PC-3 (cell line): ENCODE measurements around the gene FAM174B. TPM values are rescaled to one million over a fixed set of nuclear protein-coding genes. Genes with fewer than 3 reads are reported as not detected.

ENCODE experiments used
- ATAC-seq: fragments of 200-7000 bp; cut with Tn5 transposase; 2 replicates; pipeline ENCODE4 v1.9.1; 2020; ENCODE audit warnings: mild to moderate bottlenecking, moderate library complexity
- BruUV-seq: library from RNA; stranded (reverse); fragments of 400-500 nt; replicated peaks from 2 replicates; lab custom pipeline; 2021; lab: Mats Ljungman, UMichigan
- CTCF ChIA-PET: fragments of 300-600 bp; sonication (Branson Sonifier 250); formaldehyde crosslinking; loops from one replicate; lab custom pipeline; 2022; ENCODE audit warnings: antibody characterized with exemption; lab: Charles Lee
- POLR2A ChIA-PET: fragments of 300-600 bp; sonication (Branson Sonifier 250); formaldehyde crosslinking; loops from one replicate; lab custom pipeline; 2022; ENCODE audit warnings: antibody characterized with exemption; ENCODE audit not compliant: unreplicated experiment; lab: Charles Lee
- DNase-seq: peaks from one replicate; pipeline ENCODE4 v3.0.0-alpha.2; 2015
- H2AFZ ChIP-seq: fragments of 300-600 bp; sonication (generic); 2 replicates; pipeline ENCODE4 v1.6.0; 2016; ENCODE audit warnings: antibody characterized with exemption, low read length
- H3F3A ChIP-seq: fragments of 300-600 bp; sonication (generic); one replicate; pipeline ENCODE4 v1.6.0; 2017; ENCODE audit warnings: antibody characterized with exemption, low read length, control low read depth, mild to moderate bottlenecking; ENCODE audit not compliant: unreplicated experiment
- H3K27ac ChIP-seq: fragments of 300-600 bp; sonication (generic); 2 replicates; pipeline ENCODE4 v1.5.1; 2016; ENCODE audit warnings: mild to moderate bottlenecking, low read length
- H3K27me3 ChIP-seq: fragments of 300-600 bp; sonication (generic); 2 replicates; pipeline ENCODE4 v1.6.1; 2016; ENCODE audit warnings: low read length, mixed read lengths
- H3K36me3 ChIP-seq: fragments of 300-600 bp; sonication (generic); 2 replicates; pipeline ENCODE4 v1.6.1; 2016; ENCODE audit warnings: low read depth, mixed run types, low read length, mixed read lengths
- H3K4me1 ChIP-seq: fragments of 300-600 bp; sonication (generic); 2 replicates; pipeline ENCODE4 v1.5.1; 2016; ENCODE audit warnings: low read length; ENCODE audit not compliant: insufficient read depth
- H3K4me2 ChIP-seq: fragments of 300-600 bp; sonication (generic); 2 replicates; pipeline ENCODE4 v1.6.0; 2016; ENCODE audit warnings: low read length
- H3K4me3 ChIP-seq: fragments of 300-600 bp; sonication (generic); 2 replicates; pipeline ENCODE4 v1.5.1; 2016; ENCODE audit warnings: mild to moderate bottlenecking, low read length, mixed read lengths
- H3K79me2 ChIP-seq: fragments of 300-600 bp; sonication (generic); 2 replicates; pipeline ENCODE4 v1.6.1; 2017; ENCODE audit warnings: low read length, mixed read lengths
- H3K9ac ChIP-seq: fragments of 300-600 bp; sonication (generic); 2 replicates; pipeline ENCODE4 v1.6.0; 2016; ENCODE audit warnings: mild to moderate bottlenecking, low read length
- H3K9me2 ChIP-seq: fragments of 300-600 bp; sonication (generic); replicated peaks from 2 replicates; pipeline ENCODE4 v1.6.1; 2016; ENCODE audit warnings: mixed run types, low read length, mixed read lengths
- H3K9me3 ChIP-seq: fragments of 300-600 bp; sonication (generic); 2 replicates; pipeline ENCODE4 v1.6.1; 2016; ENCODE audit warnings: low read length, mixed read lengths
- H4K20me1 ChIP-seq: fragments of 300-600 bp; sonication (generic); 2 replicates; pipeline ENCODE4 v1.6.1; 2016; ENCODE audit warnings: low read length, mixed read lengths
- EZH2 ChIP-seq: fragments of 300-600 bp; sonication (generic); IDR thresholded peaks from one replicate; pipeline ENCODE4 v1.6.1; 2017; ENCODE audit warnings: antibody characterized with exemption, mild to moderate bottlenecking, low read length; ENCODE audit not compliant: unreplicated experiment
- EZH2phosphoT487 ChIP-seq: fragments of 300-600 bp; sonication (generic); IDR thresholded peaks from 2 replicates; pipeline ENCODE4 v1.6.1; 2018; ENCODE audit warnings: mild to moderate bottlenecking, antibody characterized with exemption, low read length, borderline replicate concordance
- intact Hi-C: fragments of 100-400 bp; cut with micrococcal nuclease; formaldehyde crosslinking; loops from 2 replicates; pipeline ENCODE4 v1.9.0; 2023
- total RNA-seq: library from RNA; depleted of rRNA; stranded (reverse); fragments of >200 nt; gene quantifications from 2 replicates; pipeline ENCODE4 v1.2.3, GENCODE V29; 2014
- TF ChIP-seq, protein P1 (sequence below): fragments of 300-600 bp; sonication (generic); conservative IDR thresholded peaks from 2 replicates; pipeline ENCODE4 v1.5.1; 2017; ENCODE audit warnings: antibody characterized with exemption, low read depth, mild to moderate bottlenecking, low read length

Gene FAM174B
- total RNA-seq, 1 experiment from 2014 or later, result 9.6 TPM

DNA sequence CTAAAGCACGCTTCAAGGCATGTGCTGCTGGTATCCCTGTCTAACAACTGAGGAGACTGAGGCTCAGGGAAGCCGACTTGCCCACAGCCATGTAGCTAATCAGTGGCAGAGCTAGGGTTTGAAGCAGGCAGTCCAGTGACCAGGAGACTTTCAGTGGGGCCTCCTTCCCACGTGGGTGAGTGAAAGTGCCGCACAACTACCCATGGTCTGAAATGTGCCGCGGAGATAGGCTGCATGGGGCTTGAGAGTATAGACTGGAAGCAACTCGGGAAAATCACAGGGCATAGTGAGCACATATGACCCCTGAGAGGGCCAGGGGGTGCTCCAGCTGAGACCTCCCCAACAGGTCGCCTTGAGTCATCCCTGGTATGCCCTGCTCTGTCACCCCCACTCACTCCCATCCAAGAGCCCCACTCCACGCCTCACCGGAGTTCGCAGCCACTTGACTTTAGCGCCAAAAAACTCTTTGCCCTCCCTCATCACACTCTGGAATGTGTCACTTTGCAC is 19.1 kb downstream of the FAM174B start:
- H3K27ac ChIP-seq, result no peak overlapping the region
- POLR2A ChIA-PET, result no interaction called here
- H3K79me2 ChIP-seq, result peaks cover 69% of the 10 kb centered on the region
- H3K9ac ChIP-seq, result no peak overlapping the region
- H3F3A ChIP-seq, result no peaks in the 10 kb centered on the region
- intact Hi-C loops, result no loop called here
- no peaks in the 10 kb centered on the region for H3K9me3 ChIP-seq
- H3K4me3 ChIP-seq, result no peak overlapping the region
- DNase-seq, result no peak
- no peaks in the 10 kb centered on the region for H3K27me3 ChIP-seq
- no peaks in the 10 kb centered on the region for H4K20me1 ChIP-seq
- no peaks in the 10 kb centered on the region for H3K36me3 ChIP-seq
- H2AFZ ChIP-seq, result no peak overlapping the region
- no peaks in the 10 kb centered on the region for H3K9me2 ChIP-seq
- peaks cover 48% of the 10 kb centered on the region for H3K4me1 ChIP-seq
- H3K4me2 ChIP-seq, result peak overlapping the region; percentile 79
- no TSS peak for BruUV-seq
- CTCF ChIA-PET, result no interaction called here
- no peak for TF ChIP-seq EZH2phosphoT487
- no peak for TF ChIP-seq EZH2
- TF ChIP-seq, protein P1, sequence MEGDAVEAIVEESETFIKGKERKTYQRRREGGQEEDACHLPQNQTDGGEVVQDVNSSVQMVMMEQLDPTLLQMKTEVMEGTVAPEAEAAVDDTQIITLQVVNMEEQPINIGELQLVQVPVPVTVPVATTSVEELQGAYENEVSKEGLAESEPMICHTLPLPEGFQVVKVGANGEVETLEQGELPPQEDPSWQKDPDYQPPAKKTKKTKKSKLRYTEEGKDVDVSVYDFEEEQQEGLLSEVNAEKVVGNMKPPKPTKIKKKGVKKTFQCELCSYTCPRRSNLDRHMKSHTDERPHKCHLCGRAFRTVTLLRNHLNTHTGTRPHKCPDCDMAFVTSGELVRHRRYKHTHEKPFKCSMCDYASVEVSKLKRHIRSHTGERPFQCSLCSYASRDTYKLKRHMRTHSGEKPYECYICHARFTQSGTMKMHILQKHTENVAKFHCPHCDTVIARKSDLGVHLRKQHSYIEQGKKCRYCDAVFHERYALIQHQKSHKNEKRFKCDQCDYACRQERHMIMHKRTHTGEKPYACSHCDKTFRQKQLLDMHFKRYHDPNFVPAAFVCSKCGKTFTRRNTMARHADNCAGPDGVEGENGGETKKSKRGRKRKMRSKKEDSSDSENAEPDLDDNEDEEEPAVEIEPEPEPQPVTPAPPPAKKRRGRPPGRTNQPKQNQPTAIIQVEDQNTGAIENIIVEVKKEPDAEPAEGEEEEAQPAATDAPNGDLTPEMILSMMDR, result no peak
- no peak for ATAC-seq

DNA sequence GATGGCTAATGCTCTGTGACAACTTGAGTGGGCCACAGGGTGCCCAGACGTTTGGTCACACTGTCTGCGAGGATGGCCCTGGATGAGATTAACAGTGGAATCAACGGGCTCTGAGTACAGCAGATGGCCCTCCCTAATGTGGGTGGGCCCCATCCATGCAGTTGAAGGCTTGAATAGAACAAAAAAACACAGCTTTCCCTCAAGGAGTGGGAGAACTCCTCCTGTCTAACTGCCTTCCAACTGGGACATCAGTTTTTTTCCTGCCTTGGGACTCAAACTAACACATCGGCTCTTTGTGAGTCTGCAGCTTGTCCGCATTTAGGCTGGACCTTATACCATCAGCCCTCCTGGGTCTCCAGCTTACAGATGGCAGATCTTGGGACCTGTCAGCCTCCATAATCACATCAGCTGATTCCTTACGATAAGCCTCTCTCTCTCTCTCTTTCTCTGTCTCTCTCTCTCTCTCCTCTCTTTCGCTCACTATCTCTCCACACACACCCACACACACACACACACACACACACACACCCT is 20.8 kb downstream of the FAM174B start:
- H3K27ac ChIP-seq, result no peak overlapping the region
- H3K9me3 ChIP-seq, result no peaks in the 10 kb centered on the region
- TF ChIP-seq EZH2phosphoT487 (no peak), EZH2 (no peak)
- TF ChIP-seq, protein P1, result no peak
- no peak overlapping the region for H2AFZ ChIP-seq
- ATAC-seq (no peak), DNase-seq (no peak)
- BruUV-seq, result no TSS peak
- peaks cover 47% of the 10 kb centered on the region for H3K4me1 ChIP-seq
- intact Hi-C loops, result no loop called here
- H3F3A ChIP-seq, result no peaks in the 10 kb centered on the region
- no peaks in the 10 kb centered on the region for H4K20me1 ChIP-seq
- H3K79me2 ChIP-seq, result peaks cover 53% of the 10 kb centered on the region
- H3K4me2 ChIP-seq, result no peak overlapping the region
- no peaks in the 10 kb centered on the region for H3K27me3 ChIP-seq
- POLR2A ChIA-PET, result no interaction called here
- H3K4me3 ChIP-seq, result no peak overlapping the region
- H3K9me2 ChIP-seq, result no peaks in the 10 kb centered on the region
- CTCF ChIA-PET, result no interaction called here
- no peak overlapping the region for H3K9ac ChIP-seq
- no peaks in the 10 kb centered on the region for H3K36me3 ChIP-seq

DNA sequence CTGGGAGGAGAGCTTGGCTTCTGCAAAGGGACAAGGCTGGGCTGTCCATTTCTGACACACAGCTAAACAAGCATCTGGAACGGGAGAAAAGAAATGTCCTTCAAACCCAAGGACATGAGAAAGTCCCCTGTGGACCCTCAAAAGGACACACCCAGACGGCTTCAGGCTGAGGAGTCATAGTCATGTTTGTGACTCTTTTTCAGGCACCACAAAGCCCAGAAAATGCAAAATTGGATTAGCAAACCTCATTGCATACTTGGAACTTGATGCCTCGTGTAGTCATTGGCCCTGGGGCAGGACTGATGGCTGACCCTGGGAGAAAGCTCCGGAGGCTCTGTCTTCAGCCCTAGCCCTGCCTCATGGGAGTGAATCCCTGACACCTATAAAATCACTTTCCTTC is 21.5 kb downstream of the FAM174B start:
- no peaks in the 10 kb centered on the region for H4K20me1 ChIP-seq
- TF ChIP-seq EZH2 (no peak), EZH2phosphoT487 (no peak)
- TF ChIP-seq, protein P1, result no peak
- no peaks in the 10 kb centered on the region for H3K27me3 ChIP-seq
- no TSS peak for BruUV-seq
- H3K27ac ChIP-seq, result no peak overlapping the region
- DNase-seq, result no peak
- intact Hi-C loops, result no loop called here
- H3K9ac ChIP-seq, result no peak overlapping the region
- no peaks in the 10 kb centered on the region for H3K36me3 ChIP-seq
- POLR2A ChIA-PET, result no interaction called here
- H3K4me3 ChIP-seq, result no peak overlapping the region
- no peak overlapping the region for H3K4me2 ChIP-seq
- H2AFZ ChIP-seq, result no peak overlapping the region
- H3K79me2 ChIP-seq, result peaks cover 46% of the 10 kb centered on the region
- peaks cover 40% of the 10 kb centered on the region for H3K4me1 ChIP-seq
- H3K9me2 ChIP-seq, result no peaks in the 10 kb centered on the region
- CTCF ChIA-PET, result no interaction called here
- no peaks in the 10 kb centered on the region for H3F3A ChIP-seq
- no peak for ATAC-seq
- H3K9me3 ChIP-seq, result no peaks in the 10 kb centered on the region
